ENCODE measurements around the gene MYO1F. TPM values are rescaled to one million over a fixed set of nuclear protein-coding genes. Genes with fewer than 3 reads are reported as not detected.
A peak's percentile ranks its signal among the peaks of the same experiment; 100 is the strongest.

Gene MYO1F
- total RNA-seq, 4 donors from 2014 or later, result 20.3 to 61.5 (median 21.7) TPM

GRCh38 chr19:8491574-8491973 is 85.7 kb downstream of the MYO1F start:
- Histone ChIP-seq H3K27ac (no peak overlapping the region), H3K9me3 (no peaks in the 10 kb centered on the region), H3K4me1 (peaks cover 0 to 10% (median 3%) of the 10 kb centered on the region in 4 donors), H3K36me3 (peaks cover 0 to 58% (median 15%) of the 10 kb centered on the region in 3 donors), H3K4me3 (no peak overlapping the region), H3K27me3 (no peaks in the 10 kb centered on the region)
- 77 to 85% methylated on average over 6 of the region's 6 CpGs for WGBS, 2 donors
- no peak for DNase-seq (ENCODE audit: low spot score in 2 of 2)
- TF ChIP-seq POLR2A (IDR thresholded peaks at IDR 0.05), result no peak
- TF ChIP-seq EP300 (IDR thresholded peaks at IDR 0.05), result no peak

- Histone ChIP-seq H3K36me3 (peaks cover 3 to 65% (median 22%) of the 10 kb centered on the region in 3 donors), H3K27me3 (no peaks in the 10 kb centered on the region), H3K27ac (no peak overlapping the region), H3K4me1 (peaks cover 0 to 10% (median 3%) of the 10 kb centered on the region in 4 donors), H3K9me3 (no peaks in the 10 kb centered on the region), H3K4me3 (no peak overlapping the region)
- no peak for DNase-seq (ENCODE audit: low spot score in 2 of 2)
- TF ChIP-seq EP300 (IDR thresholded peaks at IDR 0.05), result no peak
- TF ChIP-seq, protein P1, sequence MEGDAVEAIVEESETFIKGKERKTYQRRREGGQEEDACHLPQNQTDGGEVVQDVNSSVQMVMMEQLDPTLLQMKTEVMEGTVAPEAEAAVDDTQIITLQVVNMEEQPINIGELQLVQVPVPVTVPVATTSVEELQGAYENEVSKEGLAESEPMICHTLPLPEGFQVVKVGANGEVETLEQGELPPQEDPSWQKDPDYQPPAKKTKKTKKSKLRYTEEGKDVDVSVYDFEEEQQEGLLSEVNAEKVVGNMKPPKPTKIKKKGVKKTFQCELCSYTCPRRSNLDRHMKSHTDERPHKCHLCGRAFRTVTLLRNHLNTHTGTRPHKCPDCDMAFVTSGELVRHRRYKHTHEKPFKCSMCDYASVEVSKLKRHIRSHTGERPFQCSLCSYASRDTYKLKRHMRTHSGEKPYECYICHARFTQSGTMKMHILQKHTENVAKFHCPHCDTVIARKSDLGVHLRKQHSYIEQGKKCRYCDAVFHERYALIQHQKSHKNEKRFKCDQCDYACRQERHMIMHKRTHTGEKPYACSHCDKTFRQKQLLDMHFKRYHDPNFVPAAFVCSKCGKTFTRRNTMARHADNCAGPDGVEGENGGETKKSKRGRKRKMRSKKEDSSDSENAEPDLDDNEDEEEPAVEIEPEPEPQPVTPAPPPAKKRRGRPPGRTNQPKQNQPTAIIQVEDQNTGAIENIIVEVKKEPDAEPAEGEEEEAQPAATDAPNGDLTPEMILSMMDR (IDR thresholded peaks at IDR 0.05), result no peak
- no peak for TF ChIP-seq POLR2A (IDR thresholded peaks at IDR 0.05)
- 75 to 84% methylated on average over 12 of the region's 12 CpGs for WGBS, 2 donors
Observed at GRCh38 chr19:8490873-8491272, 86.4 kb downstream of the MYO1F start.

DNA sequence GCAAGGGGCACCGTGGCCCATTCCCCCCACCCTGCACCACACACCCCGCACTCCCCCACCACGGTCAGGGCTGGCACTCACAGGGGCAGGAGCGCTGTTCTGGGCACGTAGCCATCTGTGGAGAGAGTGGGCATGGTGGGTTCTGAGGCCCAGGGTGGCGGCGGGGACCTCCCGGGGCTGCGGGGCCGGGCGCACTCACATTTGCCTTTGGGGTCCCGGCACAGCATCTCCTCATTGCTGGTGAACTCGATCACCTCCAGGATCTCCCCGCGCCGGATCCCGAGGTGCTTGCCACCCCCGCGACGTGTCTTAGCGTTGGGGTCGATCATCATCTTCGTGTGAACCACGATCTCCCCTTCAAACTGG is 86.9 kb downstream of the MYO1F start:
- H3K27ac ChIP-seq, result no peak overlapping the region
- no peak overlapping the region for H3K4me3 ChIP-seq
- no peak for DNase-seq (ENCODE audit: low spot score in 2 of 2)
- H3K27me3 ChIP-seq, result no peaks in the 10 kb centered on the region
- peaks cover 3 to 70% (median 27%) of the 10 kb centered on the region in 3 donors for H3K36me3 ChIP-seq
- WGBS, 2 donors, result 89% methylated on average over 21 to 23 of the region's 24 CpGs
- no peaks in the 10 kb centered on the region for H3K9me3 ChIP-seq
- TF ChIP-seq, protein P1 (IDR thresholded peaks at IDR 0.05), result no peak
- TF ChIP-seq EP300 (IDR thresholded peaks at IDR 0.05), result no peak
- H3K4me1 ChIP-seq, result peaks cover 0 to 10% (median 3%) of the 10 kb centered on the region in 4 donors

- no peak overlapping the region for H3K4me3 ChIP-seq
Observed at GRCh38 chr19:8489561-8490394, 87.5 kb downstream of the MYO1F start.

DNA sequence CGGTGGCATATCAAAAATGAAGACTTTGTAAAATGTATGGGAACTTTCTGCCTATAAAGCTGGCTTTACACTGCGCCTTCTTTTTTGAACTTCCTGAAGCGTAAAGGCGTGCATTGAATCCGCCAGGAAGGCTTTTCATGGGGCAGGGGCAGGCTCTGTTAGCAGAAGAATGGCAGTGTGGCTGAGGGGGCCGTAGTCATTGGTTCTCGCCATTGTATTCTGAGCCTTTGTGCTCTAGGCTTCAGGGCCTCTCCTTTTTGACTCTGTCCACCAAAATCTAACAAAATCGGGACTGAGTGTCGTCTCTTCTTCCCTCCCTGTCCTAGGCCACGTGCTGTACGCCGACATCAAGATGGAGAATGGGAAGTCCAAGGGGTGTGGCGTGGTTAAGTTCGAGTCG is 88.9 kb downstream of the MYO1F start:
- Histone ChIP-seq H3K27ac (peak overlapping the region in 1 of 4 donors; percentile 32), H3K36me3 (peaks cover 6 to 89% (median 30%) of the 10 kb centered on the region in 3 donors), H3K4me1 (peaks cover 0 to 22% (median 3%) of the 10 kb centered on the region in 4 donors), H3K4me3 (no peak overlapping the region), H3K27me3 (no peaks in the 10 kb centered on the region), H3K9me3 (no peaks in the 10 kb centered on the region)
- DNase-seq (ENCODE audit: low spot score in 2 of 2), result no peak
- 76 to 80% methylated on average over 15 of the region's 15 CpGs for WGBS, 2 donors
- no peak for TF ChIP-seq POLR2A (IDR thresholded peaks at IDR 0.05)
- no peak for TF ChIP-seq EP300 (IDR thresholded peaks at IDR 0.05)
- TF ChIP-seq, protein P1 (IDR thresholded peaks at IDR 0.05), result no peak

More at GRCh38 chr19:8489561-8490394, 87.5 kb downstream of the MYO1F start:
- peaks cover 5 to 76% (median 30%) of the 10 kb centered on the region in 3 donors for H3K36me3 ChIP-seq
- DNase-seq (ENCODE audit: low spot score in 2 of 2), result no peak
- H3K4me1 ChIP-seq, result peaks cover 0 to 16% (median 3%) of the 10 kb centered on the region in 4 donors
- H3K27ac ChIP-seq, result no peak overlapping the region
- WGBS, 2 donors, result 76 to 84% methylated on average over 20 to 23 of the region's 25 CpGs
- no peaks in the 10 kb centered on the region for H3K27me3 ChIP-seq
- H3K9me3 ChIP-seq, result no peaks in the 10 kb centered on the region
- no peak for TF ChIP-seq EP300 (IDR thresholded peaks at IDR 0.05)
- no peak for TF ChIP-seq POLR2A (IDR thresholded peaks at IDR 0.05)
- TF ChIP-seq, protein P1 (IDR thresholded peaks at IDR 0.05), result no peak

Measured in tibial nerve (tissue), 4 donors.